GM19395 (cell line): ENCODE data around the gene GUCA2B.

Experiments used
- ATAC-seq: cut with Tn5 transposase; IDR thresholded peaks from one replicate; pipeline ENCODE4 v1.9.1; 2021; ENCODE audit warnings: mild to moderate bottlenecking, moderate library complexity; ENCODE audit not compliant: unreplicated experiment

Gene GUCA2B

DNA sequence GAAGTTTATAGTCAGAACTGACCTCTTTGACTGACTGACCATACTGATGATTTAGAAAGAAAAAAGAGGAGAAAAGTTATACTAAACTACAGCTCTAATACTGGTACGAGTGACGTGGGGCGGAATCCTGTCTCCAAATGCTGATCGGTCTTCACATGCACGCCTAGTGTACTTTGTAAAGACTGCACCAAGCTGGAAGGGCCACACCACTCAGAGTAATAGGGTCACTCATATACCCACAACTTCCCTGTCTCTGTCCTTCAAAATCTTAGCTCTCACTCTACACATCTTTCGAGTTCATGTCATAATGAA lies 30.7 kb downstream of the GUCA2B start:
- ATAC-seq: no peak

DNA sequence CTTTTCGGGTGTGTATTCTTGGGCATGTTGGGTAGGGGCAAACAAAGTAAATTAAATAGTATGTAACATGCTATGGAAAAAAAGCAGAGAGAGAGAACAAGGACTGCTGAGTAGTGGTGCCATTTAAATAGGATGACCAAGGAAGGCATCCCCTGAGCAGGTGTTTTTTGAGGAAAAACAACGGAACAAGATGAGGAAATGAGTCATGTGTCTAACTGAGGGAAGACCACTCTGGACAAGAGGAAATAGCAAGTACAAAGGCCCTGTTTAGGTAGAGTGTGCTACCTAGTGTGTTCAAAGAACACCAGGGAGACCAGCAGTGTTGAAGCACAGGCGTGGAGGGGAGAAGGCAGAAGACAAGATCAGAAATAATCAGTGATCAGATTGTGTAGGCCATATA lies 31.4 kb downstream of the GUCA2B start:
- no peak for ATAC-seq

DNA sequence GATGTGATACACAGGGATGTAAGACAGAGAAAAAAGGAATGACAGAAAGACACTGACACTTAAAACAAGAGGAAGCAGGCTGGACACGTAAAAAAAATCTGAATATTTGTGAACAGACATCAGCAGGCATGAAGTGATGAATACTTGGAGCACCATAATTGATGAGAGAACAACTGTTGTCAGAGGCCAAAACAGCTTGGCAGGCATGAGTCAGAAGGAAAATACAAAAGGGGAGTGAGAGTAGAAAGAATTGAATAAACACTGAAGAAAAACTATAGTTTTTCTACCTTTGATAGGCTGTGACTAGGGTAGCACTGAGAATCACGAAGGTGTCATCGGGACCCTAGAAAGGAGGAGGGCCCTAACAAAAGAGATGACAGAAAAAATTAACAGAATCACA lies 32.9 kb downstream of the GUCA2B start:
- no peak for ATAC-seq

DNA sequence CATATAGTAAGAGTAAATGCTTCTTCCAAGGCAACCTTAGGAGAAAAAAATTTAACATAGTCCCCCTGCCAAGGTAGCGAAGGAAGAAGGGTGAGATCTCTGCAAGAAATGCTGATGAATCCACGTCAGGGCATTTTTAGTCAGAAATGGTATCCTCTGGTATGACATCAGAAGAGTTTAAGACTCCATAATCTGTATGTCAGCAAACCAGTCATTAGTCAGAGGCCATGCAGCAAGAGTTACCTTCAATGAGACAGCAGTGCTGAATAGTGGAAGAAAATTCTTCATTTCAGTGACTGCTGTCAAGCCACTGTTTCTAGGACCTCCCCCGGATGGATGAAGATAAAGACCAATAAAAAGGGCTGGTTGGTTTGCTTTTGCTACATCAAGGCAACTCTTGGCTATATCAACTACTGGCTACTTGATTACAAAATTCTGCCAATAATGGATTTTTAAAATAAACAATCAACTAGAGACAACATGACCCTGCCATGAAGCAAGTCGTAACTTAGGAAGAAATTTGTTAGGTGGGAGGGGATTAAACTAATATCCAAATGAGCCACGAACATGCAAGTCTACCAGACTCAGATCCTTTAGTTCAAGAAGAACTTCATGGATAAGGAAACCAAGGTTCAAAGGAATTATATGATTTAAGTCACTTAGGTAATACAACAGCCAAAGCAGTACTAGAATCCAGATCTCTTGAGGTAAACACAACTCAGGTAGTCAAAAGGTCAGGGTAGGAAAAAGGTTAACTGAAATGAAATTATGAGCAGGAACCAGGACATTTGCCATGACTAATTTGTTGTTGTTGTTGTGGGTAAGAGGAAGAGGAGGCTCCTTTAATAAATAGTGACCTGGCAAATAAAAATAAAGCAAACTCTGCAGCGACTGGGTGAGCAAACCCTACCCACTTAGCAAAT lies 37.0 kb downstream of the GUCA2B start:
- ATAC-seq: no peak

DNA sequence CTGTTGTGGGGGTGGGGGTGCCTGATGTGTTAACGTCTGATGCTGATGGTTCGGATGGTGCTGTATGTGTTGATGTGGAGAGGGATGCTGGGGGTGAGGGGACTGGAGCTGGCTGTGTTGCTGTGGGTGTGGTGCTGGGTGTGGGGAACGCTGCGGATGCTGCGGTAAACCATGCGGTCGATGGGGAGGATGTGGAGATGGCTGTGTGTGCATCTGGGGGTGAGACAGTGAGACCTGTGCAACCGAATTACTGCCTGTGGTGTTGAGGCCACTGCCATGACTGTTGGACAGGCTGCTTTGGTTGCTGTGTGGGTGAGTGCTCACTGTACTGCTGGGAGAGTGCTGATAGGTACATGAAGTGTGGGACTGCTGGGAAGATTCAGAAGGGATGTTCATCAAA lies 38.1 kb downstream of the GUCA2B start:
- no peak for ATAC-seq

DNA sequence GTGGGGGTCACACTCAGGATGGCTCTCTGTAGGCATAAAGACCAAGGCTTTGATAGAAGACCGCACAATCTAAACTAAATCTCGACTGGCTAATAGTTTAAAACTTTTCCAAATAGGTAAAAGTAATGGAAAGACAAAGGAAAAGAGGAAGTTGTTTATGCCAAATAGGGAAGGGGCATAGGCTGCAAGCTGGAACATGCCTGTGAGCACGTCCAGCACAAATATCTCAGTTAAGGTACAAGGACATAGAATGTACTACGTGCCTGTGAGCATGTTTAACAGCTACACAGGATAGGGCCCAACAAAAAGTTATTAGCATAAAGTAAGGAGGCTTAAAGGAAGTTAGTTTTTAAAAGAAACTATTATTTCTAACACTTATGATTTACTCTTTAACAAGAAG lies 38.9 kb downstream of the GUCA2B start:
- no peak for ATAC-seq

DNA sequence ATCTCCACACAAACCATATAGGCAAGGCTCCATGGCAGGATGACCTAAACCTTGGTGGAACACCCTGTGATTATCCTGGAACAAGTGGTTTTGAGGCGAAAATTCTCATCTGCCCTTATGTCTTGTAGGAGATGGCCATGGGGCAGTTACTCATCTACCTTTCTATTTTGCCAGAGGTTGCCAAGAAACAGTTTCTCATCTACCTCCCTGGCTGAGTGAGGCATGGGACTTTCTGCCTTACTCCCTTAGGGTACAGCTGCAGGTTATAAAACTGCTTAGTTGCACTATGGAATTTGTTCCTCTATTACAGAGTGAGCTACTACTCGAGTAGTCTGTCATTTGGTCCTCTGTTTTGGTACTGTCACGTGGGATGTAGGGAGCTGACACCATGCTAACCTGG lies 42.6 kb downstream of the GUCA2B start:
- no peak for ATAC-seq

DNA sequence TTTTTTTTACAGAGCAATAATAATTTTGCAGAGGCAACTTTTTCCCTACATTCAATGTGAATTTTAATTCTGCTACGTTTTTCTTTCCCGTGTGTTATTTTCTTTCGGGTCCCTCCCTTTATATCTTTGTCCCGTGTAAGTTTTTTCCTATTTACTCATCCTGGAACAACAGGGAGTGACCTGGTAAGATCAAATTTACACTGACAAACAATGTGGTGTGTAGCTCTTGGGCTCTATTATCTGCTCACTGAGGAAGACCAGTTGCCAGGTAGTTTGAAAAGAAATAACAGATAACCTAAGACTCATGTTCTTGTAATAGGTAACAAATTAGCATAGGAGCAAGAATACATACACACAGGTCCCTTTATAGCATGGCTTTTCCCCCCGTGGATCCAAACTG lies 45.0 kb downstream of the GUCA2B start:
- ATAC-seq: no peak

DNA sequence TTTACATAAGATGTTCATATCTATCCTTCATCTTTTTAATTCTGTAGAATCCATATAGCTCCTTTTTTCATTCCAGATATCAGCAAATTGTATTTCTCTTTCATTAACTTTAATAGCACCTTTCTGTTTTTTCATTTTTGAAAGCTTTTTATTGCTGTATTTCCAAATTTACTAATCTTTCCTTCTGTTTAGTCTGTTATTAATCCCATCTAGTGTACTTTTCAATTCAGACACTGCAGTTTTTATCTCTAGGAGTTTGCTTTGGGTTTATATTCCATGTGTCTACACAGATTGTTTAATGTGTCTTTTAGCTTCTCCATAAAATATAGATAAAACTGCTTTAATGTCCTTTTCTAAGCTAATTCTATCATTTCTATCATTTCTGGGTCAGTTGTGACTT lies 48.8 kb downstream of the GUCA2B start:
- no peak for ATAC-seq
